DMS79 (cell line): ENCODE results near the gene RAB35.

Source experiments
- DNase-seq: peaks from one replicate; lab custom pipeline; 2025; lab: John Stamatoyannopoulos, UW

RAB35 gene

GRCh38 chr12:120116441-120116791 lies at the start of gene RAB35:
Gene RAB35, minus strand, starts transcription at chr12:120116753. Its CDS starts 103 bp downstream, at chr12:120116650.
- no peak for DNase-seq

- no peak for DNase-seq
Observed at GRCh38 chr12:120164293-120164692, 47.7 kb upstream of the RAB35 start.

- no peak for DNase-seq
Observed at GRCh38 chr12:120162763-120163162, 46.2 kb upstream of the RAB35 start.

- DNase-seq: no peak
Observed at GRCh38 chr12:120161852-120162251, 45.3 kb upstream of the RAB35 start.

- DNase-seq: no peak
Observed at GRCh38 chr12:120159509-120160237, 43.1 kb upstream of the RAB35 start.

- no peak for DNase-seq
Observed at GRCh38 chr12:120158351-120158750, 41.8 kb upstream of the RAB35 start.

GRCh38 chr12:120157678-120158077 lies 41.1 kb upstream of the RAB35 start:
- DNase-seq: no peak

- DNase-seq: no peak
Observed at GRCh38 chr12:120156315-120157259, 40.0 kb upstream of the RAB35 start.

- no peak for DNase-seq
Observed at GRCh38 chr12:120155072-120155471, 38.5 kb upstream of the RAB35 start.

- DNase-seq: no peak
Observed at GRCh38 chr12:120150919-120151525, 34.5 kb upstream of the RAB35 start.

GRCh38 chr12:120148011-120148410 lies 31.5 kb upstream of the RAB35 start:
- no peak for DNase-seq

GRCh38 chr12:120145164-120145563 lies 28.6 kb upstream of the RAB35 start:
- no peak for DNase-seq

- no peak for DNase-seq
Observed at GRCh38 chr12:120144215-120144614, 27.7 kb upstream of the RAB35 start.

- no peak for DNase-seq
Observed at GRCh38 chr12:120142231-120142877, 25.8 kb upstream of the RAB35 start.

- DNase-seq: no peak
Observed at GRCh38 chr12:120141336-120141735, 24.8 kb upstream of the RAB35 start.

- no peak for DNase-seq
Observed at GRCh38 chr12:120140603-120141002, 24.1 kb upstream of the RAB35 start.

- DNase-seq: peak; percentile 49
Observed at GRCh38 chr12:120139958-120140357, 23.4 kb upstream of the RAB35 start.

GRCh38 chr12:120138366-120138765 lies 21.8 kb upstream of the RAB35 start:
- DNase-seq: no peak

GRCh38 chr12:120137833-120138232 lies 21.3 kb upstream of the RAB35 start:
- no peak for DNase-seq

GRCh38 chr12:120136093-120136770 lies 19.7 kb upstream of the RAB35 start:
- no peak for DNase-seq

GRCh38 chr12:120134307-120134980 lies 17.9 kb upstream of the RAB35 start:
- no peak for DNase-seq
